Measurements from ENCODE around the gene FOXR1.
A peak's percentile ranks its signal among the peaks of the same experiment; 100 is the strongest.

FOXR1 gene, protein sequence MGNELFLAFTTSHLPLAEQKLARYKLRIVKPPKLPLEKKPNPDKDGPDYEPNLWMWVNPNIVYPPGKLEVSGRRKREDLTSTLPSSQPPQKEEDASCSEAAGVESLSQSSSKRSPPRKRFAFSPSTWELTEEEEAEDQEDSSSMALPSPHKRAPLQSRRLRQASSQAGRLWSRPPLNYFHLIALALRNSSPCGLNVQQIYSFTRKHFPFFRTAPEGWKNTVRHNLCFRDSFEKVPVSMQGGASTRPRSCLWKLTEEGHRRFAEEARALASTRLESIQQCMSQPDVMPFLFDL

GRCh38 chr11:118971646-118972045 is at the start of gene FOXR1:
FOXR1 (plus strand) TSS chr11:118971761; CDS start chr11:118971932, 171 bp downstream.
- no peak for DNase-seq (ENCODE audit: low read depth, low spot score)

GRCh38 chr11:118921929-118922744 is 49.4 kb upstream of the FOXR1 start:
- DNase-seq (ENCODE audit: low read depth, low spot score): no peak

- DNase-seq (ENCODE audit: low read depth, low spot score): no peak
Measured at GRCh38 chr11:118922745-118923627, 48.6 kb upstream of the FOXR1 start.

DNA sequence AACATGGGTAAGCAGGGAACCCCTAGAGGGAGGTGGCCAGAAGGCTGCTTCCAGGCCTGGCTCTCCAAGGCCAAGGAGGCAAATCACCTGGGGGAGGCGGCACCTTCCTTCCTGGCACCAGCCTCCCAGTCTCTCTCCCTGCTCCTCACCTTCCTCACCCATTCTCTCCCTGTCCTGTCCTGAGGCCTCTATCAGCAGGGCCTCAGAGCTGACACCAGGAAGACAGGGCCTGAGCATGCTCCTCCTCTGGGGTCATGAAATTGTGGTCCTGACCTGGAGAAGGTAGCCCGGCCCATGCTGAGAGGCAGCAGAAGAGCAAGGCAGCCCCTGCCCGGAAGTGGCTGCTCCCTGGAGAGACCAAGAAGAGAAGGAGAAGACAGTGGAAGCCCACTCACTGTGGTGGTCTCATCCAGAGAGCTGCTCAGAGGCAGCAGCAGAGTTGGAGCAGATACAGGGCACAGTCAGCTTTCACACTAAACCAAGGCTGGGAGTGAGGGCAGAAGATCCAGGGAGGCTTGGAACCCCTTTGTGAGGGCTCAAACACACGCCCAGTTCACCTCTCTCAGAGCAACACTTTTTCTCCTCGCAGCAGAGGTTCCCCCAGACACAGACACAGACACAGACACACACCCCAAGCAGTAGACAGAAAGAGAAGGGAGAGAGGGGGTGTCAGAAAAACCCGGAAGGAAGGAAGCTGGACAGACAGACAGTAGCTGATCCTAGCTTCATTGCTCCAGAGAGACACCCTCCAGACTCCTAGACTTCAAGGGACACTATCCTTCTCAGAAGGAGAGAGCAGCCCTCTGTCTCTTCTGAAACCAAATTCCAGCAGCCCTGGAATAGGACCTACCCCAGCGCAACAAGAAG is 47.6 kb upstream of the FOXR1 start:
- DNase-seq (ENCODE audit: low read depth, low spot score): no peak

GRCh38 chr11:118924591-118925585 is 46.7 kb upstream of the FOXR1 start:
- no peak for DNase-seq (ENCODE audit: low read depth, low spot score)

- no peak for DNase-seq (ENCODE audit: low read depth, low spot score)
Measured at GRCh38 chr11:118927554-118928100, 43.9 kb upstream of the FOXR1 start.

DNA sequence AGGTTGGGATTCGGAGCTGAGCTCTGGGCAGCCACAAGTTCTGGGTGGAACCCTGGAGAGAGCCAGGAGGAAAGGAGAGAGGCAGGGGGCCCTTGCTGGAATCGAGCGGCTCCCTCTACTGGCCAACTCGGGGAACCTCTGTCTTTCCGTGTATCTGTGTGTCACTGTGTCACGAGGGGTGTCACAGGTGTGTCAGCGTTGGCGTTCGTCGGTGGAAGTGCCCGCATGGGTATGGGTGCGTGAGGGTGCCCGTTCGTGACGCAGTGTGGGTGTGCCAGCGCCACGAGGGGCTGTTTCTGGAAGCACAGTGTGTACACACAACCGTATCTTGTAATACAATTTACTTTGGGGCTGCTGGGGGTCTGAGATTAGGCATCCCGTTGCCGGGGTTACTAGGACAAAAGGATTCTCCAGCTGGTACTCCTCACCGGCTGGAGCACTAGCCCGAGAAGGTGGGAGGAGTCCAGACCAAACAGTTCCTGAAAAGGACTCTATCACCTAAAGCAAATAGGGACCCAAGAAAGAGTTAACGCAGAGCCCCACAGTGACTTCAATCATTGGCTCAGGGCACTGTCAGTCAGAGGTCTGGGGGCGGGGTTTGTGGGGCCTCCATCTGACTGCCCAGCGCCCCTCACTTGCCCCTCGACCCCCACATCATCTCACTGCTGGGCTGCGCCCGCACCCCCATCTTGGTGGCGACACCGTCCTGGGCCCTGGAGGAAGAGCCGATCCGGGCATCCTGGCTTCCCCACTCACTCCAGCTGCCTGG is 43.3 kb upstream of the FOXR1 start:
- no peak for DNase-seq (ENCODE audit: low read depth, low spot score)

- DNase-seq (ENCODE audit: low read depth, low spot score): no peak
Measured at GRCh38 chr11:118928870-118929500, 42.6 kb upstream of the FOXR1 start.

GRCh38 chr11:118929501-118930093 is 42.0 kb upstream of the FOXR1 start:
- DNase-seq (ENCODE audit: low read depth, low spot score): no peak

- peak; percentile 98 for DNase-seq (ENCODE audit: low read depth, low spot score)
Measured at GRCh38 chr11:118930094-118930712, 41.4 kb upstream of the FOXR1 start.

DNA sequence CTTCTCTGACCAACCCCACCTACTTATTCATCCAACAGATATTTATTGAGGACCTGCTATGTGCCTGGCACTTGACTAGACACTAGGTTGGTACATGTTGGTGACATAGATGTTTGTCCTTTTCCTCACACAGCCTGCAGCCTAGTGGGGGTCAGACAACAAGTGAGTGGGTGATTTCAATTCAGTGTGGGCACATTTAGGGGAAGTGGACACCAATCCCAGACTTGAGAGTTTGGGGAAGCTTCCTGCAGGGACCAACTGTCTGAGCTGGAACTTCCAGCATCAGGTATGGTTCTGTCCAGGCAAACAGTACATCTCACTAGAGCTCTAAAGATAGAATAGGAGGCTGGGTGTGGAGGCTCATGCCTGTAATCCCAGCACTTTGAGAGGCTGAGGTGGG is 40.0 kb upstream of the FOXR1 start:
- no peak for DNase-seq (ENCODE audit: low read depth, low spot score)

DNA sequence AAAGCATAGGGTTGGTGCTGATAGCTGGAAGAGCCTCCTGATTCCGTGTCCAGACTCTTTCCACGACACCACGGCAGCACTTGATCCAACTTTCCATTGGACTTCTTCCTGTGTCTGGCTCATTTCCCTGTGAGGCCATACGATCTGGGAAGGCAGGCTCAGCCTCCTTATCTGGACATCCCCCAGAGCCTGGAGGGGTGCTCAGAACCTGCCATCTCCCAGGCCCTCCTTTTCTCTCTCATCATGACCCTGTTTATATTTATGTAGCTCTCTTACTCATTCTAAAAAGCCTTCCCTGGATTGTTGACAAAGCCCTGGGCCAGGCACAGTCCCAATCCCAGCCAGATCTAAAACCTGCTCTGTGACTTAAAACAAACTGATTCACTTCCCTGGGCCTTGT is 38.1 kb upstream of the FOXR1 start:
- DNase-seq (ENCODE audit: low read depth, low spot score): no peak

DNA sequence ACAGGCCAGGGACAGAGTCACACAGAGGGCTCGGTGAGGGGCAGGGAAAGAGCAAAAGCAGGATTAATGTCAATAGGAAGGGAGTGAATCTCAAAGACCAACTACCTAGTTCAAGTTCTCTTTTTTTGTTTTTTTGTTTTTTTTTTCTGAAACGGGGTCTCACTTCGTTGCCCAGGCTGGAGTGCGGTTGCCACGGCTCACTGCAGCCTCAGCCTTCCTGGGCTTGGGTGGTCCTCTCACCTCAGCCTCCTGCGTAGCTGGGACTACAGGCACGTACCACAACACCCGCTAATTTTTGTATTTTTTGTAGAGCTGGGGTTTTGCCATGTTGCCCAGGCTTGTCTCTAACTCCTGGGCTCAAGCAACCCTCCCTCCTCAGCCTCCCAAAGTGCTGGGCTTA is 36.2 kb upstream of the FOXR1 start:
- DNase-seq (ENCODE audit: low read depth, low spot score): no peak

DNA sequence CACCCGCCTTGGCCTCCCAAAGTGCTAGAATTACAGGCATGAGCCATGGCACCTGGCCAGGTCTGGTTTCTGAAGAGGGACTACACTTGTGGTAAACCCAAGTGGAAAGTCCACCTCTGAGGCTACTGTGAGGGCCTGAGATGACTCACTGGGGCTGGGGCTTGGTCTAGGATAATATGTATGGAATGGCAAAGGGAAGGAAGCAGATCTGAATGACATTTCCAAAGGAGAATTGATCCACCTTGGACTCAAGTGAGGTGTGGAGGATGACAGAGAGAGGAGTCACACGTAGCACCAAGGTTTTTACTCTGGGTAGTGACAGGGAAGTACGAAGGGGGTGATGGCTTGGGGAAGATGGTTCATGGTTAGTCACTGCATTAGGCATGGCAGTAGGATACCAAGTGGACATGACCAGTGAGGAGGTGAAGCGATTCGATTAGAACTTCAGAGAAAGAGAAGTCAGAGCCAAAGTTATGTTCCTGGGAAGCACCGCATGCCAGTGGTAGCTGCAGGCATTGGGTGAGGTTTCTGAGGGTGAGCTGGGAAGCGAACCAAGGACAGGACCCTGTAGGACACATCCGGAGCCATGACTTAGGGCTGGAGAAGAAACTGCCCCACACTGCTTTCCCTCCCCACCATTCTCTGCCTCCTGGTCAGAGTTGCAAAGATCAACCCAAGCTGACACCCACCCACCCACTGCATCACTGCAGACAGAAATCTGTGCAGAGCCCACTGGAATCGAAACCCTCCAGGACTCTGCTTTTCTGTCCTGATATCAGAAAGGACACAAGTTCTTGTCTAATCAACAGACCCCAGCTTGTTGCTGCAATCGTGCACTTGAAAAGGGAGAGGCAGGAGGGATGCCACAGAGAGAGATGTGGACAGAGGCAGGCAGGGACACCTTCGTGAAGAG is 32.8 kb upstream of the FOXR1 start:
- no peak for DNase-seq (ENCODE audit: low read depth, low spot score)

- DNase-seq (ENCODE audit: low read depth, low spot score): no peak
Measured at GRCh38 chr11:118939404-118939915, 32.1 kb upstream of the FOXR1 start.

DNA sequence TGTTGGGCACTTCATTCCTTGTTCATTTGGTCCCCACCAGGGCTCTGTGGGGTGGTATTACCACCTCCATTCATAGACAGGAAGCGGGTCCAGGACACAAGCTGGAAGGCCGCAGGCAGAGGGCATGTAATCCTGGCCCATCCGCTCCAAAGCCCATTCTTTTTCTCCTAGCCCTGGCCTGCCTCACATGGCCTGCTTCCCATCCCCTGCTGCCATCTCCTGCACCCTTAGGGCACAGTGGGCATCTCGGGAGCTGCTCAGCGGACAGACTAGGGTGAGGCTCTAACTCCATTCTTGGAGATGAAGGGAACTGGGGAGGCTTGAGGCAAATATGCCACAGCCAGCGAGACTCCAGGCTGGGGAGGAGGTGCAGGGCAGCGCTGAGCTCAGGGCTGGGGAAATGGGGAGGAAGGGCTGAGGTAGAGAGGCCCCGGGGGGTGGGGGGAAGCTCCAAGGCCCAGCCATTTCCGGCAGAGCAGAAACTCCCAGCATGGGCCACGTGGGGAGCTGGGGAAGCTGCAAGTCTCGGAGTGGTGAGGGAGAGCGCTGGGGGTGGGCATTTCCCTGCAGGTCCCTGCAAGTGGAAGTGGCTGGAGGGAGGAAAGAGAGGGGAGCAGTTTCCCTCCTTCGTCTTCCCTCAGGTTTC is 31.5 kb upstream of the FOXR1 start:
- no peak for DNase-seq (ENCODE audit: low read depth, low spot score)
